HK-2 (cell line): ENCODE results near the gene RPL29.
A peak's percentile ranks its signal among the peaks of the same experiment; 100 is the strongest.
"Not testable (repeated sequence)": the region's sequence is repeated elsewhere in the genome, so short reads cannot be mapped to it uniquely, and the experiment has no call there.

ENCODE experiments used
- DNase-seq: peaks from one replicate; pipeline ENCODE4 v3.0.0-alpha.2; 2018; ENCODE audit not compliant: unreplicated experiment

Gene RPL29

GRCh38 chr3:52006017-52006819 lies 10.5 kb upstream of the RPL29 start:
- no peak for DNase-seq

- DNase-seq: no peak
These were observed 9.9 kb upstream of the RPL29 start for GRCh38 chr3:52005571-52005986.

- DNase-seq: no peak
These were observed 9.3 kb upstream of the RPL29 start for GRCh38 chr3:52004906-52005395.

GRCh38 chr3:52004163-52004787 lies 8.6 kb upstream of the RPL29 start:
- no peak for DNase-seq

GRCh38 chr3:52002748-52003147 lies 7.1 kb upstream of the RPL29 start:
- no peak for DNase-seq

GRCh38 chr3:52001443-52001974 lies 5.8 kb upstream of the RPL29 start:
- DNase-seq: peak; percentile 74

GRCh38 chr3:51999846-52000245 lies 4.2 kb upstream of the RPL29 start:
- DNase-seq: no peak

GRCh38 chr3:51998774-51999173 lies 3.1 kb upstream of the RPL29 start:
- DNase-seq: no peak

- DNase-seq: no peak
These were observed 2.4 kb upstream of the RPL29 start for GRCh38 chr3:51997935-51998596.

- DNase-seq: no peak
These were observed 1.5 kb upstream of the RPL29 start for GRCh38 chr3:51997172-51997571.

GRCh38 chr3:51994530-51994929 lies 1.2 kb downstream of the RPL29 start:
- DNase-seq: no peak

- not testable (repeated sequence) for DNase-seq
These were observed 2.0 kb downstream of the RPL29 start for GRCh38 chr3:51993657-51994056.

- no peak for DNase-seq
These were observed 3.5 kb downstream of the RPL29 start for GRCh38 chr3:51992017-51992682.

- not testable (repeated sequence) for DNase-seq
These were observed 5.2 kb downstream of the RPL29 start for GRCh38 chr3:51990501-51990971.

GRCh38 chr3:51988286-51989146 lies 7.2 kb downstream of the RPL29 start:
- DNase-seq: no peak

GRCh38 chr3:51987568-51987967 lies 8.1 kb downstream of the RPL29 start:
- DNase-seq: no peak

GRCh38 chr3:51986010-51986947 lies 9.4 kb downstream of the RPL29 start:
- no peak for DNase-seq

- DNase-seq: no peak
These were observed 10.6 kb downstream of the RPL29 start for GRCh38 chr3:51985063-51985462.

- no peak for DNase-seq
These were observed 11.4 kb downstream of the RPL29 start for GRCh38 chr3:51984269-51984647.
